Measurements from ENCODE around the gene REV3L.

Gene REV3L

GRCh38 chr6:111382476-111383294 lies 100.3 kb downstream of the REV3L start:
- H4K20me1 ChIP-seq (ENCODE audit: insufficient read depth), result no peaks in the 10 kb centered on the region
- no peak overlapping the region for H3K27ac ChIP-seq
- no peak overlapping the region for H2AFZ ChIP-seq (ENCODE audit: low read depth)
- no peak for TF ChIP-seq CTCF (conservative IDR thresholded peaks at IDR 0.05; ENCODE audit: low read depth, low read length)
- no peaks in the 10 kb centered on the region for H3K36me3 ChIP-seq (ENCODE audit: insufficient read depth)
- no peak overlapping the region for H3K9ac ChIP-seq
- H3K79me2 ChIP-seq (ENCODE audit: insufficient read depth, low read depth), result no peaks in the 10 kb centered on the region
- H3K4me1 ChIP-seq (ENCODE audit: low read depth, poor library complexity, severe bottlenecking), result peaks cover 3% of the 10 kb centered on the region
- no peak overlapping the region for H3K4me3 ChIP-seq (IDR thresholded peaks at IDR 0.05; ENCODE audit: insufficient read depth, low read depth, low read length)
- H3K4me2 ChIP-seq, result no peak overlapping the region
- H3K27me3 ChIP-seq (ENCODE audit: insufficient read depth, low read depth), result no peaks in the 10 kb centered on the region

- no peak overlapping the region for H3K9ac ChIP-seq
- H2AFZ ChIP-seq (ENCODE audit: low read depth), result no peak overlapping the region
- no peak for TF ChIP-seq CTCF (conservative IDR thresholded peaks at IDR 0.05; ENCODE audit: low read depth, low read length)
- H3K4me3 ChIP-seq (IDR thresholded peaks at IDR 0.05; ENCODE audit: insufficient read depth, low read depth, low read length), result no peak overlapping the region
- H4K20me1 ChIP-seq (ENCODE audit: insufficient read depth), result no peaks in the 10 kb centered on the region
- H3K36me3 ChIP-seq (ENCODE audit: insufficient read depth), result no peaks in the 10 kb centered on the region
- H3K27ac ChIP-seq, result no peak overlapping the region
- H3K4me2 ChIP-seq, result no peak overlapping the region
- no peaks in the 10 kb centered on the region for H3K4me1 ChIP-seq (ENCODE audit: low read depth, poor library complexity, severe bottlenecking)
- no peaks in the 10 kb centered on the region for H3K27me3 ChIP-seq (ENCODE audit: insufficient read depth, low read depth)
- H3K79me2 ChIP-seq (ENCODE audit: insufficient read depth, low read depth), result no peaks in the 10 kb centered on the region
These were observed 101.3 kb downstream of the REV3L start for GRCh38 chr6:111381728-111382127.

DNA sequence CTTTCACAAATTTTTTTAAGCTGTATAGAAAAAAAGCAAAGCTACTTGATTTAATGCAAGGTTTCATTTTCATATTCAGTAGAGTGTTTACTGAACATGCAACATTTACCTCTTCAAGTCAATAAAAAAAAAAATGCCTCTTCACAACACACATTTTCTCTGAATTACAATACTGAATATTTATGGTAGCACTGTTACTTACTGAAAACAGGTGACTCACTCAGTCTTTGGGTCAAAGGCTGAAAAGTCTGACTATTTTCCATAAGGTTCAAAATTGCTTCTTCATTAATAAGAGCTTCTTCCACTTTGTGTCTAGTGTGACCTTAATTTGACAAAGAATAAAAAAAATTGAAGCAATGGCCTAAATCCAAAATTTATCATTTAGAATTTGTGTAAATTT lies 101.9 kb downstream of the REV3L start:
- Histone ChIP-seq H3K4me3 (IDR thresholded peaks at IDR 0.05; ENCODE audit: insufficient read depth, low read depth, low read length) (no peak overlapping the region), H3K27ac (no peak overlapping the region), H3K79me2 (ENCODE audit: insufficient read depth, low read depth) (no peaks in the 10 kb centered on the region), H3K9ac (no peak overlapping the region), H3K27me3 (ENCODE audit: insufficient read depth, low read depth) (no peaks in the 10 kb centered on the region), H4K20me1 (ENCODE audit: insufficient read depth) (no peaks in the 10 kb centered on the region), H2AFZ (ENCODE audit: low read depth) (no peak overlapping the region), H3K4me2 (no peak overlapping the region), H3K36me3 (ENCODE audit: insufficient read depth) (no peaks in the 10 kb centered on the region), H3K4me1 (ENCODE audit: low read depth, poor library complexity, severe bottlenecking) (no peaks in the 10 kb centered on the region)
- TF ChIP-seq CTCF (conservative IDR thresholded peaks at IDR 0.05; ENCODE audit: low read depth, low read length), result no peak

DNA sequence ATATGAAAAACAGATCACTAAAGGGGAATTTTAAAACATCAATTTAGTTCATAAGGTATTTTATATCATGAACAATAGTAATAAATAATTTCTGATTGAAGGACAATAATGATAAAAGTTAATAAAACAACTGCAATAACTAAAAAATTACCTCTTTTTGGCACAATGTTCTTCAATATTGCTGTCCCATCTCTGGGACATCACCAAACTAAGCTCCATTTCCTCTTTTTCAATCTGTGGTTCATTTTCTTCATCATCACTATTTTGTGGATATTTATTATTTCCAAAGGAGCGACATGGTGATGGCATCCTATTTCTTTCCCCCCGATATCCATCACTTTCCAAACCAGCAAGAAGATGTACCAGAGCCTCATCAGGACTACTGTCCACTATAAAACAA lies 103.2 kb downstream of the REV3L start:
- Histone ChIP-seq H3K36me3 (ENCODE audit: insufficient read depth) (no peaks in the 10 kb centered on the region), H3K4me2 (no peak overlapping the region), H3K9ac (no peak overlapping the region), H3K27ac (no peak overlapping the region), H3K79me2 (ENCODE audit: insufficient read depth, low read depth) (no peaks in the 10 kb centered on the region), H3K27me3 (ENCODE audit: insufficient read depth, low read depth) (no peaks in the 10 kb centered on the region), H3K4me1 (ENCODE audit: low read depth, poor library complexity, severe bottlenecking) (no peaks in the 10 kb centered on the region), H3K4me3 (IDR thresholded peaks at IDR 0.05; ENCODE audit: insufficient read depth, low read depth, low read length) (no peak overlapping the region), H2AFZ (ENCODE audit: low read depth) (no peak overlapping the region), H4K20me1 (ENCODE audit: insufficient read depth) (no peaks in the 10 kb centered on the region)
- TF ChIP-seq CTCF (conservative IDR thresholded peaks at IDR 0.05; ENCODE audit: low read depth, low read length), result no peak

Measured in KMS-11 (cell line).